A549 (cell line): ENCODE data around the gene ARHGAP19. TPM values are rescaled to one million over a fixed set of nuclear protein-coding genes. Genes with fewer than 3 reads are reported as not detected.

ENCODE experiments used
- ATAC-seq, 2 experiments: fragments of 200-7000 bp in 1 of 2; fragments of >200 bp in 1 of 2; cut with Nextera tagmentation in 1 of 2; cut with Tn5 transposase in 1 of 2; 3 replicates each; pipeline versions ENCODE4 v1.8.0 to v1.9.1; 2018 to 2020; ENCODE audit warnings: mild to moderate bottlenecking in 1 of 2, moderate library complexity in 1 of 2
- CTCF ChIA-PET: fragments of 300-600 bp; sonication (Branson Sonifier 250); formaldehyde crosslinking; extraction: SDS; loops from one replicate; lab custom pipeline; 2021; ENCODE audit warnings: antibody characterized with exemption, inconsistent platforms; lab: Yijun Ruan, JAX
- POLR2A ChIA-PET: fragments of 350-600 bp; formaldehyde crosslinking; extraction: SDS; loops from one replicate; lab custom pipeline; 2021; ENCODE audit warnings: antibody characterized with exemption, inconsistent platforms; lab: Yijun Ruan, JAX
- DNase-seq, 2 experiments: peaks; one replicate each; pipeline versions ENCODE4 v3.0.0 to v3.0.0-alpha.2; 2011 to 2016; ENCODE audit warnings: low read depth in 1 of 2, low spot score in 1 of 2
- FAIRE-seq: peaks from 2 replicates; lab custom pipeline; 2011; peaks lifted over from hg19 to GRCh38; lab: Jason Lieb, UNC
- H3K27ac ChIP-seq, 2 experiments: fragments of >200 bp; sonication (Bioruptor Twin); formaldehyde crosslinking; 3 replicates each; pipeline ENCODE4 v1.5.1; 2016 to 2017
- H3K4me1 ChIP-seq: fragments of >200 bp; sonication (Bioruptor Twin); formaldehyde crosslinking; 3 replicates; pipeline ENCODE4 v1.6.1; 2016
- H3K4me2 ChIP-seq: fragments of >200 bp; sonication (Bioruptor Twin); formaldehyde crosslinking; 3 replicates; pipeline ENCODE4 v1.6.1; 2016
- H3K4me3 ChIP-seq: fragments of >200 bp; sonication (Bioruptor Twin); formaldehyde crosslinking; 3 replicates; pipeline ENCODE4 v1.5.1; 2016
- H3K9me3 ChIP-seq: fragments of >200 bp; sonication (Bioruptor Twin); formaldehyde crosslinking; 3 replicates; pipeline ENCODE4 v1.6.1; 2016
- CBX2 ChIP-seq: fragments of 200-600 bp; sonication (generic); IDR thresholded peaks from 2 replicates; pipeline ENCODE4 v1.6.1; 2016; ENCODE audit warnings: low read depth, mild to moderate bottlenecking, borderline replicate concordance
- CHD2 ChIP-seq: fragments of 150-350 bp; IDR thresholded peaks from 2 replicates; pipeline ENCODE4 v1.6.1; 2014; ENCODE audit warnings: low read length; ENCODE audit not compliant: partially characterized antibody
- CHD4 ChIP-seq: fragments of 200-600 bp; sonication (generic); IDR thresholded peaks from 2 replicates; pipeline ENCODE4 v1.6.1; 2016; ENCODE audit warnings: antibody characterized with exemption, mild to moderate bottlenecking, borderline replicate concordance
- EHMT2 ChIP-seq: fragments of 200-600 bp; sonication (generic); IDR thresholded peaks from 2 replicates; pipeline ENCODE4 v1.6.1; 2016; ENCODE audit warnings: antibody characterized with exemption, low read depth, mild to moderate bottlenecking, moderate library complexity
- ELK1 ChIP-seq: fragments of 150-350 bp; IDR thresholded peaks from 2 replicates; pipeline ENCODE4 v1.6.1; 2014; ENCODE audit warnings: low read depth, mild to moderate bottlenecking, low read length
- ESRRA ChIP-seq: fragments of 150-350 bp; IDR thresholded peaks from 2 replicates; pipeline ENCODE4 v1.6.1; 2014; ENCODE audit warnings: mild to moderate bottlenecking, low read length, borderline replicate concordance
- FOSB ChIP-seq: fragments of 250-450 bp; sonication (Bioruptor Pico); IDR thresholded peaks from 2 replicates; pipeline ENCODE4 v1.5.0; 2020; ENCODE audit warnings: mild to moderate bottlenecking, moderate library complexity
- FOSL2 ChIP-seq, 2 experiments: fragments of 450-650 bp in 1 of 2; fragments of >200 bp in 1 of 2; sonication (Bioruptor Twin) in 1 of 2; formaldehyde crosslinking; IDR thresholded peaks; 2 replicates each; pipeline versions ENCODE4 v1.5.0 to v1.6.1; 2016 to 2020; ENCODE audit warnings: mild to moderate bottlenecking in 1 of 2, moderate library complexity in 1 of 2
- GATA3 ChIP-seq: IDR thresholded peaks from 2 replicates; pipeline ENCODE4 v1.6.1; 2012; ENCODE audit warnings: borderline replicate concordance
- HEYL ChIP-seq: fragments of 250-450 bp; sonication (Bioruptor Pico); IDR thresholded peaks from 2 replicates; pipeline ENCODE4 v1.8.0; 2021; ENCODE audit warnings: mild to moderate bottlenecking, moderate library complexity
- HOXA7 ChIP-seq: fragments of 250-450 bp; sonication (Bioruptor Pico); IDR thresholded peaks from 2 replicates; pipeline ENCODE4 v1.5.0; 2020; ENCODE audit warnings: mild to moderate bottlenecking, moderate library complexity
- HOXB5 ChIP-seq: fragments of 250-450 bp; sonication (Bioruptor Pico); IDR thresholded peaks from 2 replicates; pipeline ENCODE4 v1.5.0; 2020; ENCODE audit warnings: mild to moderate bottlenecking, moderate library complexity
- JUNB ChIP-seq: fragments of >200 bp; sonication (Bioruptor Twin); formaldehyde crosslinking; IDR thresholded peaks from 2 replicates; pipeline ENCODE4 v1.6.1; 2016
- KDM1A ChIP-seq: fragments of 200-600 bp; sonication (generic); IDR thresholded peaks from 2 replicates; pipeline ENCODE4 v1.6.1; 2016; ENCODE audit warnings: low read depth, mild to moderate bottlenecking
- MAFK ChIP-seq: fragments of 450-650 bp; IDR thresholded peaks from 2 replicates; pipeline ENCODE4 v1.6.1; 2014; ENCODE audit not compliant: partially characterized antibody
- MAX ChIP-seq: IDR thresholded peaks from 2 replicates; pipeline ENCODE4 v1.6.1; 2012
- NR3C1 ChIP-seq: fragments of >200 bp; sonication (Bioruptor Twin); formaldehyde crosslinking; IDR thresholded peaks from 3 replicates; pipeline ENCODE4 v1.6.1; 2017
- PHF8 ChIP-seq: fragments of 200-600 bp; sonication (generic); IDR thresholded peaks from 2 replicates; pipeline ENCODE4 v1.6.1; 2016; ENCODE audit warnings: low read depth, mild to moderate bottlenecking, antibody characterized with exemption, moderate library complexity, borderline replicate concordance
- RAD21 ChIP-seq, 2 experiments: fragments of >200 bp in 1 of 2; sonication (Bioruptor Twin) in 1 of 2; formaldehyde crosslinking in 1 of 2; IDR thresholded peaks in 1 of 2; conservative IDR thresholded peaks in 1 of 2; 2 replicates in 1 of 2; 3 replicates in 1 of 2; pipeline ENCODE4 v1.6.1; 2012 to 2018; ENCODE audit warnings: inconsistent platforms in 1 of 2
- RCOR1 ChIP-seq: fragments of 150-350 bp; IDR thresholded peaks from 2 replicates; pipeline ENCODE4 v1.6.1; 2014; ENCODE audit warnings: antibody characterized with exemption, low read length, low read depth
- ZC3H11A ChIP-seq: fragments of 450-650 bp; IDR thresholded peaks from 2 replicates; pipeline ENCODE4 v1.6.1; 2014; ENCODE audit warnings: antibody characterized with exemption, mild to moderate bottlenecking
- ZSCAN20 ChIP-seq: fragments of 250-450 bp; sonication (Bioruptor Pico); IDR thresholded peaks from 2 replicates; pipeline ENCODE4 v1.8.0; 2022; ENCODE audit warnings: mild to moderate bottlenecking, moderate library complexity
- WGBS: methylation state at CpG from one replicate; pipeline ENCODE4 v1.1.6; 2017; ENCODE audit errors: missing lambda C conversion rate; 5-methylcytosine and 5-hydroxymethylcytosine counted together
- polyA plus RNA-seq, 4 experiments: library from polyadenylated mRNA; depleted of rRNA in 3 of 4; stranded (reverse); fragments of >200 nt; fragmentation: RNase III in 1 of 4; extraction: RNeasy Plus Mini Kit Qiagen cat#74134 plus additional on column Dnase treatment in 1 of 4; gene quantifications; 2 replicates in 3 of 4; 3 replicates in 1 of 4; pipeline ENCODE4 v1.2.3, GENCODE V29; 2011 to 2017
- TF ChIP-seq, protein P1 (sequence below): fragments of >200 bp; sonication (Bioruptor Twin); formaldehyde crosslinking; IDR thresholded peaks from 3 replicates; pipeline ENCODE4 v1.5.1; 2016
- TF ChIP-seq, protein P2 (sequence below): fragments of 450-650 bp; IDR thresholded peaks from 2 replicates; pipeline ENCODE4 v1.6.1; 2014; ENCODE audit warnings: antibody characterized with exemption

Gene ARHGAP19
- polyA plus RNA-seq, 2 of the 4 experiments (the other 2 are of a cell fraction), result 6.0 to 11.9 TPM

- TF ChIP-seq RAD21 (conservative IDR thresholded peaks at IDR 0.05 in 1 of 2, IDR thresholded peaks at IDR 0.05 in 1 of 2) (no peak), KDM1A (no peak)
Observed at GRCh38 chr10:97230146-97230545, 62.3 kb downstream of the ARHGAP19 start (continued).

- H3K4me3 ChIP-seq, result no peak overlapping the region
- no peaks in the 10 kb centered on the region for H3K9me3 ChIP-seq
- H3K27ac ChIP-seq, result peak overlapping the region; percentile 5 to 52; a peak in 4 of 6 replicates
- peak; percentile 63 to 85 for ATAC-seq
- TF ChIP-seq FOSL2 (IDR thresholded peaks at IDR 0.05) (no peak; the same call in 1 of the 2 replicates), FOSL2 (CRISPR knock-in tag; IDR thresholded peaks at IDR 0.05) (peak; percentile 36; the same call in 1 of the 2 replicates), JUNB (peak; percentile 29; the same call in 1 of the 2 replicates)
- TF ChIP-seq, protein P1, sequence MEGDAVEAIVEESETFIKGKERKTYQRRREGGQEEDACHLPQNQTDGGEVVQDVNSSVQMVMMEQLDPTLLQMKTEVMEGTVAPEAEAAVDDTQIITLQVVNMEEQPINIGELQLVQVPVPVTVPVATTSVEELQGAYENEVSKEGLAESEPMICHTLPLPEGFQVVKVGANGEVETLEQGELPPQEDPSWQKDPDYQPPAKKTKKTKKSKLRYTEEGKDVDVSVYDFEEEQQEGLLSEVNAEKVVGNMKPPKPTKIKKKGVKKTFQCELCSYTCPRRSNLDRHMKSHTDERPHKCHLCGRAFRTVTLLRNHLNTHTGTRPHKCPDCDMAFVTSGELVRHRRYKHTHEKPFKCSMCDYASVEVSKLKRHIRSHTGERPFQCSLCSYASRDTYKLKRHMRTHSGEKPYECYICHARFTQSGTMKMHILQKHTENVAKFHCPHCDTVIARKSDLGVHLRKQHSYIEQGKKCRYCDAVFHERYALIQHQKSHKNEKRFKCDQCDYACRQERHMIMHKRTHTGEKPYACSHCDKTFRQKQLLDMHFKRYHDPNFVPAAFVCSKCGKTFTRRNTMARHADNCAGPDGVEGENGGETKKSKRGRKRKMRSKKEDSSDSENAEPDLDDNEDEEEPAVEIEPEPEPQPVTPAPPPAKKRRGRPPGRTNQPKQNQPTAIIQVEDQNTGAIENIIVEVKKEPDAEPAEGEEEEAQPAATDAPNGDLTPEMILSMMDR, result no peak
- TF ChIP-seq, all 56 proteins: peak for 2
- WGBS, result 84% methylated on average over 1 of the region's 1 CpG
- H3K4me1 ChIP-seq, result peaks cover 23% of the 10 kb centered on the region
- peak overlapping the region; percentile 15; the same call in 2 of the 3 replicates for H3K4me2 ChIP-seq
- FAIRE-seq, result peak; percentile 59
- DNase-seq, result peak in 1 of 2 experiments; percentile 30
- CTCF ChIA-PET, result interaction anchor here (0.7 to 2.1 kb wide), 4 partner anchors 19 to 834 kb away, joined by 3 to 11 read pairs (median 4); no protein-coding TSS in a partner anchor
- POLR2A ChIA-PET, result no interaction called here
Observed at GRCh38 chr10:97229322-97230015, 63.0 kb downstream of the ARHGAP19 start.

DNA sequence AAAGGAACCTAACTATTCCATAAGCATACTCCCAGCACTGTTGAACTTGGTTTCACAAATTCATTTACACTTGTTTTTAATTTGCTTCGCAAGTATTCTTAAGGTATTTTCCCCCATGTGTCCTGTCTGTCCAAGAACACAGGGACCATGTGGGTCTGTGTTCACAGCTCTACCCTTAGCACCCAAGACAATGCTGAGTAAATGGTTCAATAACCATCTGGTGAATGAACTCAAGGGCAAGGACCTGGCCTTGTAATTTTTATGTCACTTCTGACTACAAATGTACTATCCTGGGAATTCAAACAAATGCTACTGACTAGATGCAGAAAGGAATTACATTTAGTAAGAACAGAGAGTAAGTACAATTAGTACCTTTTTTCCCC lies 63.7 kb downstream of the ARHGAP19 start:
- Histone ChIP-seq H3K4me2 (no peak overlapping the region; the same call in 2 of the 3 replicates), H3K4me1 (peaks cover 23% of the 10 kb centered on the region), H3K27ac (peak overlapping the region in 1 of 2 experiments; percentile 33; a peak in 2 of 6 replicates), H3K9me3 (no peaks in the 10 kb centered on the region), H3K4me3 (no peak overlapping the region)
- CTCF ChIA-PET, result interaction anchor here (1.0 to 1.6 kb wide), 2 partner anchors 18 to 156 kb away, joined by 3 to 7 read pairs; no protein-coding TSS in a partner anchor
- POLR2A ChIA-PET, result no interaction called here
- no peak for FAIRE-seq
- TF ChIP-seq ZSCAN20 (CRISPR knock-in tag), result no peak
- no peak for TF ChIP-seq MAX
- TF ChIP-seq ELK1, result no peak
- TF ChIP-seq FOSB (CRISPR knock-in tag), result no peak
- TF ChIP-seq CHD4, result no peak
- no peak for TF ChIP-seq PHF8
- no peak for TF ChIP-seq CHD2
- TF ChIP-seq ESRRA, result no peak
- TF ChIP-seq RCOR1, result no peak
- TF ChIP-seq HOXA7 (CRISPR knock-in tag), result no peak
- no peak for TF ChIP-seq GATA3
- TF ChIP-seq EHMT2, result no peak
- TF ChIP-seq CBX2, result no peak
- TF ChIP-seq MAFK, result no peak
- no peak for TF ChIP-seq HOXB5 (CRISPR knock-in tag)
- TF ChIP-seq, protein P2, sequence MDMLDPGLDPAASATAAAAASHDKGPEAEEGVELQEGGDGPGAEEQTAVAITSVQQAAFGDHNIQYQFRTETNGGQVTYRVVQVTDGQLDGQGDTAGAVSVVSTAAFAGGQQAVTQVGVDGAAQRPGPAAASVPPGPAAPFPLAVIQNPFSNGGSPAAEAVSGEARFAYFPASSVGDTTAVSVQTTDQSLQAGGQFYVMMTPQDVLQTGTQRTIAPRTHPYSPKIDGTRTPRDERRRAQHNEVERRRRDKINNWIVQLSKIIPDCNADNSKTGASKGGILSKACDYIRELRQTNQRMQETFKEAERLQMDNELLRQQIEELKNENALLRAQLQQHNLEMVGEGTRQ, result no peak
- no peak for TF ChIP-seq HEYL
- TF ChIP-seq NR3C1, result no peak
- TF ChIP-seq ZC3H11A, result no peak
- no peak for ATAC-seq
- 95% methylated on average over 1 of the region's 1 CpG for WGBS
- DNase-seq, result no peak
